Astrocyte (in vitro differentiated cells and primary cell): ENCODE results near the gene KCNE1. TPM values are rescaled to one million over a fixed set of nuclear protein-coding genes. Genes with fewer than 3 reads are reported as not detected.
"Not testable (repeated sequence)": the region's sequence is repeated elsewhere in the genome, so short reads cannot be mapped to it uniquely, and the experiment has no call there.

Source experiments
- DNase-seq: peaks from one replicate; pipeline ENCODE4 v3.0.0-alpha.2; 2010; ENCODE audit warnings: low read depth
- FAIRE-seq: peaks from 2 replicates; lab custom pipeline; 2011; peaks lifted over from hg19 to GRCh38; lab: Jason Lieb, UNC
- H2AFZ ChIP-seq: 2 replicates; pipeline ENCODE4 v1.6.0; 2012; ENCODE audit warnings: low read depth, low read length, inconsistent platforms
- H3K27ac ChIP-seq: 2 replicates; pipeline ENCODE4 v1.5.1; 2011; ENCODE audit warnings: low read depth, low read length, inconsistent platforms
- H3K27me3 ChIP-seq: 2 replicates; pipeline ENCODE4 v1.6.0; 2011; ENCODE audit warnings: low read length, inconsistent platforms; ENCODE audit not compliant: insufficient read depth
- H3K36me3 ChIP-seq: 2 replicates; pipeline ENCODE4 v1.5.1; 2011; ENCODE audit warnings: low read length, inconsistent platforms; ENCODE audit not compliant: insufficient read depth
- H3K4me1 ChIP-seq: 2 replicates; pipeline ENCODE4 v1.5.1; 2011; ENCODE audit warnings: low read length, inconsistent platforms; ENCODE audit not compliant: insufficient read depth
- H3K4me2 ChIP-seq: 2 replicates; pipeline ENCODE4 v1.6.0; 2012; ENCODE audit warnings: low read length, inconsistent platforms
- H3K4me3 ChIP-seq: 2 replicates; pipeline ENCODE4 v1.5.1; 2011; ENCODE audit warnings: low read depth, mild to moderate bottlenecking, low read length, inconsistent platforms; ENCODE audit not compliant: insufficient read depth
- H3K79me2 ChIP-seq: 2 replicates; pipeline ENCODE4 v1.6.0; 2012; ENCODE audit warnings: mild to moderate bottlenecking, low read length, inconsistent platforms; ENCODE audit not compliant: insufficient read depth
- H3K9ac ChIP-seq: 2 replicates; pipeline ENCODE4 v1.6.0; 2012; ENCODE audit warnings: mild to moderate bottlenecking, low read length, inconsistent platforms
- H3K9me3 ChIP-seq: 2 replicates; pipeline ENCODE4 v1.5.1; 2012; ENCODE audit warnings: low read depth, mild to moderate bottlenecking, low read length, inconsistent platforms; ENCODE audit not compliant: insufficient read depth
- H4K20me1 ChIP-seq: 2 replicates; pipeline ENCODE4 v1.6.0; 2012; ENCODE audit warnings: low read length, inconsistent platforms; ENCODE audit not compliant: insufficient read depth
- H3K27ac Mint-ChIP-seq: one replicate; pipeline ENCODE4 v1.8.0; 2021; ENCODE audit warnings: mild to moderate bottlenecking, mixed read lengths; ENCODE audit not compliant: unreplicated experiment
- H3K27me3 Mint-ChIP-seq: one replicate; pipeline ENCODE4 v1.8.0; 2021; ENCODE audit warnings: low read depth, mixed read lengths; ENCODE audit not compliant: unreplicated experiment
- H3K36me3 Mint-ChIP-seq: one replicate; pipeline ENCODE4 v1.8.0; 2021; ENCODE audit warnings: low read depth, mixed read lengths; ENCODE audit not compliant: unreplicated experiment
- H3K4me1 Mint-ChIP-seq: one replicate; pipeline ENCODE4 v1.8.0; 2021; ENCODE audit warnings: low read depth, mixed read lengths; ENCODE audit not compliant: unreplicated experiment
- H3K4me3 Mint-ChIP-seq: one replicate; pipeline ENCODE4 v1.8.0; 2021; ENCODE audit warnings: mild to moderate bottlenecking, moderate library complexity, mixed read lengths; ENCODE audit not compliant: unreplicated experiment
- H3K9me3 Mint-ChIP-seq: one replicate; pipeline ENCODE4 v1.8.0; 2021; ENCODE audit warnings: mild to moderate bottlenecking, mixed read lengths; ENCODE audit not compliant: unreplicated experiment
- EZH2 ChIP-seq: IDR thresholded peaks from 2 replicates; pipeline ENCODE4 v1.6.1; 2012; ENCODE audit warnings: mild to moderate bottlenecking, low read length, inconsistent platforms; ENCODE audit not compliant: insufficient read depth
- total RNA-seq: library from RNA; stranded (reverse); gene quantifications from 2 replicates; pipeline ENCODE4 v1.2.1, GENCODE V29; 2021
- TF ChIP-seq, protein P1 (sequence below): IDR thresholded peaks from 2 replicates; pipeline ENCODE4 v1.5.1; 2011; ENCODE audit warnings: low read depth, mild to moderate bottlenecking, inconsistent platforms, low read length, moderate library complexity; ENCODE audit not compliant: insufficient read depth

Gene KCNE1
- total RNA-seq, 1 donor from 2014 or later, result 0.73 TPM

- Histone ChIP-seq H3K79me2 (no peaks in the 10 kb centered on the region), H2AFZ (no peak overlapping the region), H3K36me3 (no peaks in the 10 kb centered on the region), H3K4me1 (no peaks in the 10 kb centered on the region), H4K20me1 (no peaks in the 10 kb centered on the region), H3K27me3 (no peaks in the 10 kb centered on the region), H3K4me3 (no peak overlapping the region), H3K9ac (no peak overlapping the region), H3K27ac (no peak overlapping the region), H3K9me3 (no peaks in the 10 kb centered on the region), H3K4me2 (no peak overlapping the region)
- Mint-ChIP-seq H3K27ac (no peak overlapping the region), H3K4me3 (no peak overlapping the region), H3K27me3 (peaks cover 6% of the 10 kb centered on the region), H3K36me3 (no peaks in the 10 kb centered on the region), H3K9me3 (peaks cover 19% of the 10 kb centered on the region), H3K4me1 (peaks cover 10% of the 10 kb centered on the region)
- DNase-seq, result no peak
- no peak for FAIRE-seq
- TF ChIP-seq, protein P1, sequence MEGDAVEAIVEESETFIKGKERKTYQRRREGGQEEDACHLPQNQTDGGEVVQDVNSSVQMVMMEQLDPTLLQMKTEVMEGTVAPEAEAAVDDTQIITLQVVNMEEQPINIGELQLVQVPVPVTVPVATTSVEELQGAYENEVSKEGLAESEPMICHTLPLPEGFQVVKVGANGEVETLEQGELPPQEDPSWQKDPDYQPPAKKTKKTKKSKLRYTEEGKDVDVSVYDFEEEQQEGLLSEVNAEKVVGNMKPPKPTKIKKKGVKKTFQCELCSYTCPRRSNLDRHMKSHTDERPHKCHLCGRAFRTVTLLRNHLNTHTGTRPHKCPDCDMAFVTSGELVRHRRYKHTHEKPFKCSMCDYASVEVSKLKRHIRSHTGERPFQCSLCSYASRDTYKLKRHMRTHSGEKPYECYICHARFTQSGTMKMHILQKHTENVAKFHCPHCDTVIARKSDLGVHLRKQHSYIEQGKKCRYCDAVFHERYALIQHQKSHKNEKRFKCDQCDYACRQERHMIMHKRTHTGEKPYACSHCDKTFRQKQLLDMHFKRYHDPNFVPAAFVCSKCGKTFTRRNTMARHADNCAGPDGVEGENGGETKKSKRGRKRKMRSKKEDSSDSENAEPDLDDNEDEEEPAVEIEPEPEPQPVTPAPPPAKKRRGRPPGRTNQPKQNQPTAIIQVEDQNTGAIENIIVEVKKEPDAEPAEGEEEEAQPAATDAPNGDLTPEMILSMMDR, result no peak
- no peak for TF ChIP-seq EZH2
Measured at GRCh38 chr21:34500191-34500590, 11.8 kb downstream of the KCNE1 start.

DNA sequence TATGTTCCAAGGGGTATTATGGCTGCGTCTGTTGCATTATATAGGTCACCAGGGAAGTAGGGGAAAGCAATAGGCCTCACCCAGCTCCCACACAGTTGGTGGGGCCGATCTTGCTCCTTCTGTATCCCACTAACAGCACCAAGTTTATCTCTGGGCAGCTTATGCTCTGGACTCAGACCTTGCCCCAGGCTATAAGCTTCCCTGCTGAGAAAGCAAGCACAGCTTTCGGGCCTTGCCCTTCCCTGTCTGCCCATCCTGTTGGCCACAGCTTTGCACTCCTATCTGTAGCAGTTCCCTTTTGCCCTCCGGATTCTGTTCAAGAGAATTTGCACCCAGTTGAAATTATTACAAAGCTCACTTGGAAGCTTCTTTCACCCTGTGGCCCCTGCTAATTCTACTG lies 12.9 kb downstream of the KCNE1 start:
- H3K4me2 ChIP-seq, result no peak overlapping the region
- no peaks in the 10 kb centered on the region for H3K9me3 ChIP-seq
- H3K27ac ChIP-seq, result no peak overlapping the region
- no peak for DNase-seq
- FAIRE-seq, result no peak
- no peak overlapping the region for H3K9ac ChIP-seq
- H3K27ac Mint-ChIP-seq, result no peak overlapping the region
- H3K4me1 ChIP-seq, result no peaks in the 10 kb centered on the region
- H3K36me3 ChIP-seq, result no peaks in the 10 kb centered on the region
- no peaks in the 10 kb centered on the region for H3K36me3 Mint-ChIP-seq
- TF ChIP-seq EZH2, result no peak
- TF ChIP-seq, protein P1, result no peak
- peaks cover 10% of the 10 kb centered on the region for H3K4me1 Mint-ChIP-seq
- no peaks in the 10 kb centered on the region for H3K79me2 ChIP-seq
- peaks cover 3% of the 10 kb centered on the region for H3K27me3 Mint-ChIP-seq
- no peaks in the 10 kb centered on the region for H4K20me1 ChIP-seq
- peaks cover 16% of the 10 kb centered on the region for H3K9me3 Mint-ChIP-seq
- no peak overlapping the region for H2AFZ ChIP-seq
- no peaks in the 10 kb centered on the region for H3K27me3 ChIP-seq
- H3K4me3 ChIP-seq, result no peak overlapping the region
- H3K4me3 Mint-ChIP-seq, result no peak overlapping the region

- Histone ChIP-seq H3K36me3 (no peaks in the 10 kb centered on the region), H3K9me3 (no peaks in the 10 kb centered on the region), H3K9ac (no peak overlapping the region), H2AFZ (no peak overlapping the region), H3K27me3 (no peaks in the 10 kb centered on the region), H3K27ac (no peak overlapping the region), H3K79me2 (no peaks in the 10 kb centered on the region), H3K4me3 (no peak overlapping the region), H3K4me1 (no peaks in the 10 kb centered on the region), H4K20me1 (no peaks in the 10 kb centered on the region), H3K4me2 (no peak overlapping the region)
- Mint-ChIP-seq H3K27ac (no peak overlapping the region), H3K36me3 (no peaks in the 10 kb centered on the region), H3K4me3 (no peak overlapping the region), H3K27me3 (peaks cover 3% of the 10 kb centered on the region), H3K4me1 (peaks cover 10% of the 10 kb centered on the region), H3K9me3 (peaks cover 13% of the 10 kb centered on the region)
- no peak for DNase-seq
- FAIRE-seq, result no peak
- TF ChIP-seq, protein P1, result no peak
- no peak for TF ChIP-seq EZH2
Measured at GRCh38 chr21:34498623-34499022, 13.4 kb downstream of the KCNE1 start.

DNA sequence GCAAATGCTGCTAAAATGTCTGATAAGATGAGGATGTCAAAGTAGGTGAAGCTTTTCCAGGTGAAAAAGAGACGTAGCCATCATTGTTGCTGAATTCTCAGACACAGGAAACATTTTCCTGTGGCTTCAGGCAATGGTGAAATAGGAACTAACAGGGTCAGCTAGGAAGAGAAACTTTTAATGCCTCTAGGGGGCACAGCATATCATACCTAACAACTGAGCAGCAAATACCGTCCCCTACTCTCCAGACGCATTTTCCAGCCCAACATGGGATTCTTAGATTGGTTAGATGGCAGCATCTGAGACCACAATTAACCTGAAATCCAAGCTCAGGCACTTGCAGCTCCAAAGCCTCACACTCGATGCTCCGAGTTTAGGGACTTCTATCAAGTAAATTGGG lies 28.2 kb downstream of the KCNE1 start:
- not testable (repeated sequence) for H3K4me3 Mint-ChIP-seq

More for the DNA sequence above, 28.2 kb downstream of the KCNE1 start:
- not testable (repeated sequence) for H3K4me2 ChIP-seq, H3K9ac ChIP-seq, H3K36me3 Mint-ChIP-seq, H3K9me3 ChIP-seq, H3K4me3 ChIP-seq, H4K20me1 ChIP-seq, H3K9me3 Mint-ChIP-seq, H3K27me3 ChIP-seq, DNase-seq, H3K36me3 ChIP-seq, H3K4me1 ChIP-seq, H3K27me3 Mint-ChIP-seq, H3K4me1 Mint-ChIP-seq, H3K79me2 ChIP-seq, H2AFZ ChIP-seq, H3K27ac Mint-ChIP-seq, H3K27ac ChIP-seq
- FAIRE-seq, result peak; percentile 20
